Stimulated activated CD4-positive, alpha-beta T cell treated with anti-CD3 and anti-CD28 coated beads, Interleukin-1b, Interleukin-23, amount 100 ng/mL, for 4 hours (primary cell): ENCODE results near the gene ASXL1.

Source experiments
- DNase-seq, 2 donors: peaks; one replicate each; pipeline ENCODE4 v3.0.0-alpha.2; 2020; ENCODE audit warnings: low read depth in 2 of 2

The ASXL1 gene

DNA sequence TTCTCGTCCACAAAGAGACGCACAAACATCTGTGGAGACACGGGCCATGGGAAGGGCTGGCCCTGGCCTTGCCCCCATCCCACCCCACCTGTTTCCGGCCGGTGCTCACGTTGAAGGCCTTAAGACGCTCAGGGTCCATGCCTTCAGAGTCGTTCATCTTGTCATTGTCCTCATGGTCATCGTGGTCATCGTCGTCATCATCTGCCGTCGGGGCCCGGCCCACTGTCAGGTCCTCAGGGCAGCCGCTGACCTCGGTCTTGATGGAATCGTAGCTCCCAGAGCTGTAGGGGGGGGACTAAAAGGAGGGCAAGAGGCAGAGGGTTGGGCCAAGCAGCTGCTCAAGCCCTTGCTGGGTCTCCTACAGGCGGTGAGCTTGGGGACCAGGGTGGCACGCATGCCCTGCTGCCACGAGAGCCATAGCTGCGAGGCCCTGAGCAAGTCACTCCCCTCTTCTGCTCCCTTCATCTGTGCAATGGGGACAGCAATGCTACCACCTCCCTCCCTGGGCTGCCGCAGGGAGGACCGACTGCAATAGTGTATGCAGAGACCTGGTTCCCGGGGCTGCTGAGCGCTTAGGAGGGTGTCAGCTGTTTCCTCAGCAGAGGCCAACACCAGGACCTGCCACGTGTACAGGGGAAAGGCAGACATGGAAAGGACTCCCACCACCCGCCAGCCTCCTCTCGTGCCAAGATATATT is 95.5 kb downstream of the ASXL1 start:
- no peak for DNase-seq

DNA sequence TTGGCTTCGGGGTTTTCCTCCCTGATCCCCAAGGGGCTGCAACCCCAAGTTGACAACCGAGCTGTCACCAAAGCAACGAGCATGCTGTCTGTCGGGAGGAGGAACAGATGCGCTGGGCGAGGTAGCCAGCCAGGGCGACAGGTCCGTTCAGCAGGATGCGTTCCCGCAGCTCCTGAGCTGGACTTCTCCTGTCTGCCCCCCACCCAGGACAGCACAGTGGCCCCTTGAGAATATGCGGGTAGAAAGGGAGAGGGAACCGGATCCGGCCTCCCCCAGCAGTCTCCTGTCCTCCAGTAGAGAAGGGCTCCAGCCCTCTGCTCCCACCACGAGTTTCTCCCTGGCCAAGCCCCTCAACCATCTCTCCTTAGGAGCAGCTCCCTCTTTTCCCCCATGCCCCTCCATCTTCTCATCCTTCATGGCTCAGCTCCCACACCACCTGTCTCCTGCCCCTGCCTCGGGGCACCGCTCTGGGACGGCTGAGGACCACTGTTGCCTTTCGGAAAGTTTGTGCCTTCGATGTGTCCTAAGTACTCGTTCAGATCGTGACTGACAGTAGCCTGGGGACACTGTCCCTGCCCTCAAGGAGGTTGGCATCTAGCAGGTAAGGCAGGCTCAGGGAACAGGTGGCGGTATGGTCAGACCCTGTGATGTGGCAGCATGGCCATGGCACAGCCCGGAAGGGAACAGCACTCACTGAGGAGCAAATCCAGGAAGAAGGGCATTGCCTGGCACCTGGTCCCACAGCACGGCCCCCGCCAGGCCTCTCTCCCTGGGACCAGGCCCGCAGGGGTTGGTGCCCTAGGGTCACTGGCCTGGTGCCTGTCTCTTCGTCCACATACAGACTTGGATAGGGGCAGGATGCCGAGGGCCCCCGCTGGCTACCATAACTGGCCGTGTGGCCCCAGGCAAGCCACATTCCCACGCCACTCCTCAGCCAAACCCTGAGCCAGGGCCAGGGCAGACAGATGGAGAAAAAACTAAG is 96.3 kb downstream of the ASXL1 start:
- DNase-seq = no peak

DNA sequence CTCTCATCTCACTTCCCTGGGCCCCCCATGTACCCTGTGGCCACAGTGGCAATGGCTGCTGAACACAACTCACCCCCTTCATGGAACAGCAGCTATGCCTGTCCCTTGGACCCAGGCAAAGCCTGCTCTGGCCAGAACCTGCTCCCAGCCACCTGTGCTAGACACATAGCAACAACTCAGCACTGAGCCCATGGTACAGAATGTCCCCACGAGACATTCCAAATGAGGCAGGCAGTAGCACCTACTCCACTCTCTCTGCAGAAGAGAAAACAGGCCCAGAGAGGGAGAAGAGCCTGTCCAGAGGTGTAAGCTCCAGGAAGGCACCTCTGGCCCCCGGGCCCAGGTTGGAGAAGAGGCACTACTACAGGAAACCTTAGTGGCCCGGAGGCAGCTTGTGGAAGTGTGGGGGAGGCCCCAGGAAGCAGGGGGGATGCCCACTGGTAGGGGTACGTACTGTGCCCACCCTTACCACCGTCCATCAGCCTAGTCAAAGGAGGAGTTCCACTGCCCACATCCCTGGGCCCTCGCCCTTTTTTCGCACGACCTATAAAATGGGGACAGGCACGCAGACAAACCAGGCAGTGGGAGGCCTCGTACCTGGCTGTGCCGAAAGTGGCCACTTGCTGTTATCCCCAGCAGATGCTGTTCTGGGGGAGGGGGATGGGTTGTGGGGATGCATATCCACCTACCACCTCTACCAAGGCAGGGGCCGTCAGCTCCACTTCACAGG is 97.2 kb downstream of the ASXL1 start:
- DNase-seq = no peak

DNA sequence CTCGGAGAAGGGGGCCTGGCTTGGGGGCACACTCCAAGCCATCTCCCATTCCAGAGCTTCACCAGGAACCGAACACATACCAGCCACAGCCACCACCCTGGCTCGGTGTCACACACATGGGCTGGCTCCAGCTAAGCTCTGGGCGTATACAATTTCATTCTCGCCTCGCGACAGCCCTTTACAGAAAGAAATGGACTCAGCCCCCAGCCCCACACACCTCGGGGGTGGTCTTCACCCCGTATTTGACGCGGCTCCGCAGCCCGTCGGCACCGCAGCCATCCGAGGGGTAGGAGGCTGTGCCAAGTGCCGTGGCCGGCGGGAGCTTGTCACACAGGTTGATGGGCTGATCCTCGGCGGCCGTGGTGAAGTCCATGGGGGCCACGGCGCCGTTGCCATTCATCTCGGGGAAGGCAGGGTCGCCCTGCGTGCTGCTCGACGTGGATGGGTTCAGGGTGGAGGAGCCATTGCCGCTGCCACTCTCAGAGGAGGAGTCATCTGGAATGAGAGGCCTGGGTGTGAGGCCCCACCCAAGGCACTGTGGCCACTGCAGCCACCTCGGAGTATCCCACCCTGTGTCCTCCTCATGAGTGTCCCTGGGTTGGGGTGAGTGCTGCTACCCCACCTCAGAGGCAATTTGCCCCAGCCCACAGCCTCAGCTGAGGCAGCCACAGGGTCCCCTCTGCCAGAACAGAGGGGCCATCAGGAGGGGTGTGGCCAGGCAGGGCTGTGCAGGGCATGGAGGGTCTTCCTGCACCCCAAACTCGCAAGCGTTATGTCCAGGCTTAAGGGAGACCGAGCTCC is 98.0 kb downstream of the ASXL1 start:
- no peak for DNase-seq

DNA sequence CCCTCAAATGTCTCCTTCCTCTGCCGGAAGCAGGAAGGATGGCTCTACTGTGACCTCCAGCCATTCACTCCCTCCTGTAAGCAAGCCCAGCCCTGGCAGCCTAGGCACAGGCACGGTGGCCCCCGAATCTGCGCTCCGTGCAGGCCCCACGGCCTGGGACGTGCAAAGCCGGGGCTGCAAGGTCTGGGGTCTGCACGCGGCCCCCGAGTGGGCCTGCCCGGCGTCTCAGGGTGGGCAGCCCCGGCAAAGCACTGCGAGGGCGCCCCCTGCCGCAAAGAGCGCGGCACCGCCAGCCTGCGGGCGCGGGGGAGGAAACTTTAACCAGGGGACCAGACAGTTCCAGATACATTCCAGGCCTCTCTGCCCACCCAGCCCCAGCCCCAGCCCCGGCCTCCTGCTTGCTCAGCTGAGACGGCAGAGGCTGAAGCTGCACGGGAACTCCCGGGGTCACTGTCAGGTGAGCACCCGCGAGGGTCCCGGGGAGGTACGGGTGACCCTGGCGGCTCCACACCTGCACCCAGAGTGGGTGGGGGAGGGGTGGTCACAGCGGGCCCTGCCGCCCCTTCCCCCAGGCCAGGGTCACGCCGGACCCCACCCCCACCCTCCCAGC is 98.8 kb downstream of the ASXL1 start:
- DNase-seq = no peak

DNA sequence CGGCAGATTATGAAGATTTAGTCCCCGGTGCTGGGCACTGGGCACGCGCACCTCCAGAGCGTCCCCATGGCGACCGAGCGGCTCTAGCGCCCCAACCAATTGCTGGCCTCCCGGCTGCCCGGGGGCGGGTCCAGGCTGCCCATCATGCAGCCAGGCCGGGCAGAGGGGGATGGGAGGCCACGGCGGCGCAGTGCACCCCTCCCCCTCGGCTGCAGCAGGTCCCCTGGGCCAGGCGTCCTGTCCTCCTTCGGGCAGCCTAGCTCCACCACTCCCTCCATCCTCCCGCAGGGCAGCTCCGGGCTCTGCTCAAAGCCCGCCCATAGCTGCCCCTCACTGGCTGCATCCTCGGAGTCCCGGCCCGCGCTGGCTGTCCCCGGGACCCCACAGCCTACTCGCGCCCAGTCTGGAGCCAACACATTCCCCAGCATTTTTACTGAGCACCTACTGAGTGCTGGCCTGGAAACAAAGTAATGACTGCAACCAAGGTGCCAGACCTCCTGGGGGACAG is 99.4 kb downstream of the ASXL1 start:
- DNase-seq = no peak

DNA sequence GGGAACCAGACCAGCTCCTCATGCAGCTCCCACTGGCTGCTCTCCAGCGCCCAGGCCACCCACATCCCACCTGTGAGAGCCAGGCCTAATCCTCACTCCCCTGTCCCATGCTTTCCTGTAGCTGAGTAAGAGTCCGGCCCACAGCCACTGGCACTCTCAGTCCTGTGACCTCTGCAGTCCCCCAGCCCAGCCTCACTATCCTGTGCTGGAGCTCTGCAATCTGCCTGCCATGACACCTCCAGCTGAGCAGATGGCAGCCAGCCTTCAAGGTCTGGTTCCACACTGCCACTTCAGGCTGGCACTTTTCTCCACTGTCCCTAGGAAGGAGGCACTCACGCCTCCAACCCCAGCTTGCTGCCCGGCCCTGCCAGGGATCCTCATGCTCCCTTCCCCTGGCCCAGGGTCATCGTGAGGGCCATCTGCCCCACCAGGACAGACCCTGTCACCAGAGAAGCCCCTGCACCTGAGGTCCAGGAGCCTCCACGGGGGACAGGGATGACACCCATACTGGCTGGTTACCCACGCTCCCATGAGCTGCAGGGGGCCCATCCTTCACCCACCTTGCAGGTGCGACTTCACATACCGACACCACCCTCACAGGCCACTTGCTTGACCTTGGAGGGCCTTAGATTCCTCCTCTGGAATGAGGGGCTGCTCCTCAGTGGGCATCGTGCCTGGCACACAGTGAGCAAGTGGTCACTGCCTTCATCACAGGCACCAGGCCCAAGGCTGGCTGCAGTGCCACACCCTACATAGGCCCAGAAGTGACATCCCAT is 100.1 kb downstream of the ASXL1 start:
- no peak for DNase-seq

DNA sequence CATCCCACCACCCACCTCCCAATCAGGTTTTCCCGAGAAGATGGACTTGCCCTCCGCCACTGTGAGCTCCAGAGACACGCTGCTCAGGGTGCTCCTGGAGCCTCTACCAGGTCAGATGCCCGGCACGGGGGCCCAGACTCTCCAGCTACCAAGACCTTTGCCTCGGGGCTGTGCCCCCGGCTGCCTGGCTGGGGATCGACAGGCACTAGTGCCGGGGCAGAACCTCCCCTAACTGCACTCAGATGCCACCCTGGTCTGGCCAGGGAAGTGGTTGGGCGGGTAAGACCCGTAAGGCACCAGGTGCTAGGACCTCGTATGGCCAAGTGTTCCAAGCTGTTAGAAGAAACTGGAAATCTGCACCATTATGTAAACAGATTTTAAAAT is 100.7 kb downstream of the ASXL1 start:
- no peak for DNase-seq

DNA sequence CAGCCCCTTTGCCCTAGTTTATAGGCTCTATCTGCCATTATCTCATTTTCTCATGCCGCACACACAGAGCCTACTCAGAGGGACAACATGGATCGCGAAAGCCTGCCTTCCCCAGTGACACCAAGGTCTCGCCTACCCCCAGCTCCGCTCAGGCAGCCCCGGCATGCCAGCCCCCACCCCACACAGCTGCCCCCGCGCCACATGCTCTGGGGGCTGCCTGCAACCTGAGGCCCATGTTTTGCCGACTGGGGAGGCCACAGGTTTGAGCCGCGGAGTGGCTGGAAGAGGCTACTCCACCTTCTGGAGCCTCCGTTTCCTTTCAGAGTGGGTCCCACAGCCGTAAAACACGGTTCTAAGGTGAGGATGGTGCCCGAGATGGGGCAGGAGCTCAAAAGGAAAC is 102.1 kb downstream of the ASXL1 start:
- DNase-seq = no peak

DNA sequence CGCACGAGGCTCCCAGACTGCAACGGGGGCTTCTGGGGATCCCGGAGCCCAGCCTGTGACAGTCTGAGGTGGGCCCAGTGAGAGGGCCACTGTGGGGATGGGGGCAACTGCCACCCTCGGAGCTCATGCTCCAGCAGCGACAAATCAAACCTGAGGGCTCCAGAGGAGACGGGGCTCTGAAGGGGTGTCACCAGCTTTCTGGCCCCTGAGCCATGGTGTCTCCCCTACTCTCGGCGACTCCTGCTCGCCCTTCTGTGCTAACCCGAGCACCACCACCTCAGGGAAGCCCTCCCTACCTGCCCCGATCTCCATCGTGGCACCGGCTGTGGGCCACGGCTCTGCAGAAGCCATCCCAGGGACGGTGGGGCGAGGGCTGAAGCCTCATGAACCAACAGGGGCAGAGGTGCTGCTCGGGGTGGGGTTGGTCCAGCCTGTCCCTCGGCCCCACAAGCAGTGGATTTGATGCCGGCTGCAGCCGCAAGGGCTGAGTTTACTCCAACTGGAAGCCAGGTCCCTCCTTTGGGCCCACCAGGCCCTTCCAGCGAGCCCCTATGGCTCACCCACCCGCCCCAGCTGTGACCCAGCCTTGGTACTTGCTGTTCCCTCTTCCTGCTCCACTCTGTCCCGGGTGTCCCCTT is 102.7 kb downstream of the ASXL1 start:
- no peak for DNase-seq

DNA sequence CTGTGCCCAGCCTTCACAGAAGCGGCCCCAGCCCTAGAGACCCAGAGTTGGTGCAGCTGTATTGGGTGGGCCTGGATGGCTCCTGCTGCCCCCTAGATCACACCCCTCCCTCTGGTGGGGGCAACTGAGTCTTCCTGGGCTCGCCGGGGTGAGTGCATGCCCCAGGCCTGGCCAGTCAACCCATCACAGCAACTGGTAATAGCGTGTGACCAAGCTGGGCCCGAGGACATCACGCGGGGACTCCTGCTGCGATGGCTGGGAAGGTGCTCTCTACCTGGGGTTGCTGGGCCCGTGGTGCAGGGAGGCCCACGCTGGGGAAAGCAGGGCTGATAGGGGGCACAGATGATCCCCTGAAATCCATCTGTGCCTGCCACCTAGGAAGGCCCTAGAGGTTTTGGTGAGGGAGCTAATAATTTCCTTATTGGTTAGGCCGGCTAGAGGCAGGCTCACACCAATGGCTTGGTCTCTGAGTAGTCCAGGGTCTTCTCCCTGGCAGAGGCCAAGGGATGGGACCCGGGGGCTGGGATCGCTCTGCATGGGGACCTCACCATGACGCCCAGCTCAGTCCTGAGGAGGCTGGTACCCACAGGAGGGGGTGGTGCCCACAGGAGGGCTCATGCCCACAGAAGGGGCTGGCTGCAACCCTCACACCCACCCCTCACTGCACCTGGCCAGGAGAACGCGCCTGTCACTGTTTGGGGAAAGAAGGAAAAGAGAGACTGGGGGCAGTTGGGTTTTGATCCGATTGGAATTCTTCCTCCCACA is 103.9 kb downstream of the ASXL1 start:
- no peak for DNase-seq

DNA sequence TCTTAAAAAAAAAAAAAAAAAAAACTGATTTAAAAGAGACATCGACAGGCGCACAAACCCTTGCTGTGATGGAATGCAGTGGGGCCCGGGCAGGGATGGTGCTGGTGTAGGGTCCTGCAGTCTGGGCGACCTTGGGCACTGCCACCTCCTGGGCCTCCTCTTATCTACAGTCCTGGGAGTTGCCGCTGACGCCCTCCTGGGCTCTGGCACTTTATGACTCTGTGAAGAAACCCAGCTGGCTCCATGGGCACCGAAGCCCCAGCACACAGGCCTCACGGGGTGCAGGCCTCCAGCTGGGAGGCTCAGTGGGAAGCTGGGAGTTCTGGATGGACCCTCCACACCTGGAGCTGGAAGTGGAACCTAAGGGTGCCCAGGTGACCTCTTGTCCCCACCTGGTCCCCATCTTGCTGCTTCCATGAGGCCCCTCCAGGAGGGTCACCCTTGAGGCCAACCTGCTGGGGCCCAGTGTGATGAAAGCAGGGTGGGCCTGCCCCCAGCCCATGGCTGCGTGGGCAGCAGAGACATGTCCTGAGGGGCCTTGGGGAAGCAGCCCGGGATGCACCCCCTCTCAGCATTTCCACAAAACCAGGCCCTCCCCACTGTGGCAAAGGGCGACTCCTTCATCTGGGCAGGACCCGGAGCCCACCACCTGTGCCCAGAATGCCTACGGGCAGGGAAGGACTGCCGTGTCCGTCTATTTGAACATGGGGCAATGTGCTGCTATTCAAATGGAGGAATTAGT is 104.9 kb downstream of the ASXL1 start:
- no peak for DNase-seq

DNA sequence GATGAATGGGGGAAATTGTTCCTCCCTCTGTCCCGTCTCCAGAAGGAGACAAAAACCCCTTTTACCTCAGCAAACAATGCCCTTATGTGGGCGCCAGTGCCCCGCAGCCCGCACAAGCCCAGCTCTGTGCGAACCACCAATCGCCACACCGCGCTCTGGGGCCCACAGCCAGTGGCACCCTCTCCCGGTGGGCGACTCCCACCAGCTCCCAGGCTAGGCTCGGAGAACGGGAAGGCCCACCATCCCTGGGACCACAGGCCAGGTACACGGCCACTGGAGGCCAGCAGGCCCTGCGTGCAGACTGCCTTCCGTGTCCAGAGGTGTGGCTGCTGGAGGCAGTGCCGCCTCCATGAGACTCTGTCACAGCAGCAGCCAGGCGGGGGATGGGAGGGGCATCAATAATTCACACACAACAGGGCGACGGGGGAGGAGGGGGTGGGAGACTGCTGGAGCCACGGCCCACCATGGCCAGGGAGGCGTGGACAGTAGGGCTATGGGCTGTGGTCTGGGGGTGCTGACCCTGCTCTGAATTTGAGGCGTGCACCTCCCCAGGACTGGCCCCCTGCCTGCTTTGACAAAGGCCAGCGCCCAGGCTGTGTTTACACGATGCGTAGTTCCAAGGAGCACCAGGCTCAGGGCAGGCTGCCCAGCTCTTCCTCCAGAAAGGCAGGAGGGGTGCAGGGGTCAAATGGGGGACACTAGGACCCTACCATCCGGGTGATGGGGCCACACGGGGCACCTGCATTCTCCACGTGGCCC is 105.7 kb downstream of the ASXL1 start:
- DNase-seq = no peak

DNA sequence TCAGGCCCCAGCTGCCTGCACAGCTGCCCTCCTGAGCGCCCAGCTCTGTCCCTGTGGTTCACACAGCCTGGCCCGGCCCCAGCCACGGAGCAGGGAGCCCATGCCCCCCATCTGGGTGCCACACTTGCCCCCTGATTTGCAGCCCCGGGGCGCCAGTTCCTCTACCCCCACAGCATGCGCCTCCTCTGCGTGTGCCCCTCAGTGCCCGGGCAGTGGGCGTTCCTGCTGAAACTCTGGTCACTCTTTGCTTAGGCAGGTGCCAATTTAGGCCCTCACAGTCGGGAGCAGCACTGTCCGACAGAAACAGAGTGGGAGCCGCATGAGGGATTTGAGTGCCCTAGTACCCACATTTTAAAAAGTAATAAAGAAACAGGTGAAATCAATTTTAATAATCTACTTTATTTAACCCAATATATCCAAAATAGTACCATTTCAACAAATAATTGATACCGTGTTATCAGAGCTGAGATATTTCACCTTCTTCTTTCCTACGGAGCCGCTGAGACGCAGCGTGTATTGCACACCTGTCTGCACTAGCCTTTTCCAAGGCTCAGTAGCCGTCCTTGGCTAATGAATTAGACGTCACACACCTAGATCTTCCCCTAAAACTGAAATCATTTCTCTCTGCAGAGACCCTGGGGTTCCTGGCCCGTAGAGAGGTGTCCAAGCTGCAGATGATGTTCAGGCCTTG is 106.4 kb downstream of the ASXL1 start:
- DNase-seq = no peak

DNA sequence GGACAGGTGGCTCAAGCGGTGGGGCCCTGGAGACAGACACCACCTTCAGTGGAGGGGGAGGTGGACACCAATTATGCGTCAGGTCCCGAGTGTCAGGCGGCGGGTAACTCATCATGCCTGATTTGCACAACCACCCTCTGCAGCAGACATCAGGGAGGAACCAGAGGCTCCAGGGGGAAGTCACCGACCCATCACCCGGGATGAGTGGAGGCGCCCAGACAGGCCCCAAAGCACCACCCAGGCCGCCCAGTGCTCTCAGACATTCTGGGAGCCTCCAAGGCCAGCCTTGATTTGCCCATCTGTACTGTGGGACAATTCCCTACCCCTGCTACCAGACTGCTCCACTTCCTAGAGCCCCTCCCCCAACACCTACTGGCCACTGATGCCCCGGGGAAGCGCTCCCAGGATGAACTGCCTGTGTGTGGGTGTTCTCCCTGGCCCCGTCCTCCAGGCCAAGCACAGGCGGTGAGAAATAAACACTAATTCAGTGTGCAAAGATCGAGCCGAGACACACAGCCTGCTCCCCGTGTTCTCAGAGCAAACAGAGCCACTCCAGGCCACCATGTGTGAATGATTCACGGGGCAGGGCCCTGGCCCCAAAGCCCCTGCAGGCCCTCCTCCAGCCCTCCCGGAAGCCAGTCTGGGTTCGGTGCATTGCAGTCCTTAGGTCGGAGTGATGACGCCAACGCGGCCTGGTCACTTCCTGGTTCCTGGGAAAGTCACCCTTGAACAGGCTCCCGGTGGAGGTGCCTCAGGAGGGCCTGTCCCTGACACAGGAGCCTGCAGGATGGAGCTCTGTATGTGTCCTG is 107.2 kb downstream of the ASXL1 start:
- DNase-seq = no peak
